GM21619 (cell line): Measurements from ENCODE around the gene PPBP.
"Not testable (repeated sequence)": the region's sequence is repeated elsewhere in the genome, so short reads cannot be mapped to it uniquely, and the experiment has no call there.

Experiments used
- ATAC-seq: cut with Tn5 transposase; IDR thresholded peaks from one replicate; pipeline ENCODE4 v1.9.1; 2021; ENCODE audit not compliant: unreplicated experiment

Gene PPBP

DNA sequence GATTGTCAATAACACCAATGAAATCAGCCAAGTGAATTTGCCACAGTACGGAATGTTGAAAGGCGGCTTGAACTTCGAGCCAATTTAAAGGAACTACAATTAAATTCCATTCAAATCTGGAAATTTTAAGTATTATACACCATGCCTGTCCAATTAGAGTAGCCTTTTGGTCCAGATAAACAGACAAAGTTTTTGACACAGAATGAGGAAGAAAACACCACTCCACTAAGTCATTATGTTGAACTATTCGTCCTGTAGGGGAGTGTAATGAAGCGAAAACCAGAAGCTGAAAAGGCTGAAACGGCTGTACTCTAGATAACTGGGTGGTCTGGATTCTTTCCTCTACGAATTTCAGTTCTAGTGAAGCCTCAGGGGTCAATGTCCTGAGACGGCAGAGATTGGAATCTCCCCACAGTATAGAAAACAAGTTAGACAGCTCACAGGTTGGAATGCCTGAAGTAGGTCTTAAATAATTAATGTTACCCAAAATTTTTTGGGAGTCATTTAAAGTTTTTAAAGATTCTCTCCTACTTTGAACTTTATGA, 37.5 kb downstream of the PPBP start:
- ATAC-seq, result not testable (repeated sequence)

DNA sequence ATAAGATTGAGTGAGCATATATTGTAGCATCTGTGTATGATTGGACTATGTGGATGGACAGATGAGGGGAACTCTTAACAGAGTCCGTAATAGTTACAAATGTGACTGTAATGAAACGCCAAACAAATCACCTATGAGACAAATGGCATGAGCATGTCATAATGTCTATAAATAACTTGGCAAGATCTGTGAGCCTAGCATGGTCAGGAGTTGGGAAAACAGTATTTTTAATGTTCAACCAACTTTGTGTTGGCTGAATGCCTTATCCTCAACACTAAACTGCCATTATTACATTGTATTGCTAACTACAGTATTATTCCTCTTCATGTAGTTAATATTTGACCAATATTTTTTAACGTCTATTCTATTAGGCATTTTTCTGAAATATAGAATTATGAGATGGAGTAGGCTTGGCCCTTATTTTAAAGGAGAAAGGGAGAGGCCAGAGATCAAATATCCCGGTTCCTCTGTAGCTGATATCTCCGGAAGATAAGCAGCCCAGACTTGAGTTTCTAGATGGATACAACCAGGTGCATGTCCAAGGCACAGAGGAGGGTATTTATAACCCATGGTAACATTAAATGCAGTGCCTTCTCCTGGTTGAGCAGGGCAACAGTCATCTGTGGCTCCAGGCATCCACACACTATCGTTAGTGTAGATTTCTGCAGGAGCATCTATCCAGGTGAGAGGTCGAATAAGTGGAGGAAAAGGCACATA, 38.8 kb downstream of the PPBP start:
- no peak for ATAC-seq

DNA sequence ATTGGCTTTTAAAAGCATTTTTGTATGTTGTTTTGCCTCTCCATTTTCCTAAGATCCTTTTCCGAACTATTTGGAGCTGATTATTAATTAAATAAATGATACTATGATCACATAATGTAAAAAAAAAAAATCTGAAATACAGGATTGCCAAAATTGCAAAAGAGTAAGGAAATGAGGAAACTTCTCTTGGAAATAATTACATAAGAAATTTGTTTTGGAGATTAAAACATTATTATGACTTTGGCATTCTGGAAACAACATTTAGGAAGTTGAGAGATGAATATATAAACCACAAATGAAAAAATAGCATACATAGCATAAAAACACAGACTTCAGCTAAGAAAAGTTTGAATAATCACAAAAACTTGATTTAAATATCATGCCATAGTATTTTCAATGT, 39.7 kb downstream of the PPBP start:
- ATAC-seq, result no peak

DNA sequence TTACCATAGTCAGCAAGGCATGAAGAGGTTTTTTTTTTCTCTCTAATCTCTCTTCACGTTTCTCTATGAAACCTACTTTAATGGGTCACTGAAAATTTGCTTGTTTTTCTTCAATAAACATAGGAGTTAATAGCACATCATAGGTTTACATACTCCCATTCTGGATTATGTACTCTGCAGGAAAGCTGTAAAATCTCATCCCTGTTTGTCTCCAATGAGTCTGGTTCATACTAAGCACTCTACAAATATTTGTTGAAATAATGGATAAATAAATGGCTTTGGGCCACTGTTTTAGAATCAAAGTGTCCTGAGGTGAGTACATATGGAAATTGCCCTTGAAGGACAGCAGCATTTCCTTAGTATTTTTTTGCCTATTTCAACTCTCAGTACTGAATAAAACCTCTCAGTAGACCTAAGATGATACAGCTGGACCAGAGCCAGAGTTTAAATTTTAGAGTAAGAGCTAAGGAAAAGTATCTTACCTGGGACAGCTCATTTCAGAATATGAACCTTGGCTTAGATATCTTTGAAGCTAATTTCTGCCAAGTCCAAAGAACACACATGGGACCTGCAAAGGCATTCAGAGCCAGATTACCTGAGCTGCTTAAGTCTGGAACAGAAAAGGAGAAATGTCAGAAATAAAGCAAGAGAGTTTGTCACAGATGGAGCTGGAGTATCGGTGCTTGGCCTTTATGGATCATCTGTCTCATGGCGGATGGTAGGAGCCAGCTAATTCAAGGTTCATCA, 40.6 kb downstream of the PPBP start:
- ATAC-seq, result no peak

DNA sequence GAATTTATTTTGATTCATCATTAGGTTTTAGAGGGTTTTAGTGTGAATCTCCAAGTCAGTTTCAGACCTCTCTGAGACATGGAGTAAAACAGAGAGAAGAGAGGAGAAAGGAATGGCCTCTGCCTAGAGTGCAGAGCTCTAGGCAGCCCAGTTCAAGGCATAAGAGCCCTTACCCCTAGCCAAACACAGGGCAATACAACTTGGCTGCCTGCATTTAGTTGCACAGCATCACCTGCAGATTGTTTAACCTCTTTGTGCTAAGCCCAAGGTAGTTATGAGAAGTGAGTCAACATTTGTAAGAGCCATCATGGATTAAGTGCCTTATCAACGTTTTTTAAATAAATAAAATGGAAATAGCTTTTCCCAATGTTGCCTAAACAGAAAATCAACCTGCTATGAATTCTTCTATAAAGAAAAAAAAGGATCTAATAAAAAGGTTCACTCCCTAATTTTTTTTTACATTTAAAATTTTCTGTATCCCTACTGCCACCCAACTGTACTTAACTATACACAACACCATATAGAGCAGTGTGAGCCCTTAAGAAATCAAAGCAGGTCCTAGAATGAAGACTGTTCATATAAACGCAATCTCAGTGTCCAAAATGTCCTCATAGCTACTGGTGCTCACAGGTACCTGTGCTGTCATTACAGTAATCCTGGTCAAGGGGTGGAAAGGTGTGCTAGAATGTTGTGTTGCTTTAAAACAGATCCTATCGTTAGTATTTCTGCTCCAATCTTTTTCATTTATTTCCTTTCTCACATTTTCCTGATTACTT, 42.1 kb downstream of the PPBP start:
- no peak for ATAC-seq

DNA sequence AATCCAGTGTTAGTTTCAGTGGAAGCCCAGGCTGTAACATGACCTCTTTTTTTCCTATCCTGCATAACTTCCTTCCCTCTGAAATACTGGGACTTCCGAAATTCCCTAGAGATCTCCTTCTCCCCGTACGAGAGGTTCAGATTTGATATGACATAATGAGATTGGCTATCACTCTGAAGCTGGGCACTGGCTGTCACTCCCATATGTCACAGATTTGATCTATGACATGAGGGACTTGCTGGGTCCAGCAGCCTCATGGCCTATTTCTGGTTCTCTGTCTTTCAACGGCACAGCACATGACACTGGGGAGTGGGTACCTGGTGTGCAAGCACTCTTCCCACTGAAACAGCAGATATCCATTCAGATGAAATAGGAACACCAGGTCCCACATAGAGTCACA, 42.9 kb downstream of the PPBP start:
- ATAC-seq, result no peak

DNA sequence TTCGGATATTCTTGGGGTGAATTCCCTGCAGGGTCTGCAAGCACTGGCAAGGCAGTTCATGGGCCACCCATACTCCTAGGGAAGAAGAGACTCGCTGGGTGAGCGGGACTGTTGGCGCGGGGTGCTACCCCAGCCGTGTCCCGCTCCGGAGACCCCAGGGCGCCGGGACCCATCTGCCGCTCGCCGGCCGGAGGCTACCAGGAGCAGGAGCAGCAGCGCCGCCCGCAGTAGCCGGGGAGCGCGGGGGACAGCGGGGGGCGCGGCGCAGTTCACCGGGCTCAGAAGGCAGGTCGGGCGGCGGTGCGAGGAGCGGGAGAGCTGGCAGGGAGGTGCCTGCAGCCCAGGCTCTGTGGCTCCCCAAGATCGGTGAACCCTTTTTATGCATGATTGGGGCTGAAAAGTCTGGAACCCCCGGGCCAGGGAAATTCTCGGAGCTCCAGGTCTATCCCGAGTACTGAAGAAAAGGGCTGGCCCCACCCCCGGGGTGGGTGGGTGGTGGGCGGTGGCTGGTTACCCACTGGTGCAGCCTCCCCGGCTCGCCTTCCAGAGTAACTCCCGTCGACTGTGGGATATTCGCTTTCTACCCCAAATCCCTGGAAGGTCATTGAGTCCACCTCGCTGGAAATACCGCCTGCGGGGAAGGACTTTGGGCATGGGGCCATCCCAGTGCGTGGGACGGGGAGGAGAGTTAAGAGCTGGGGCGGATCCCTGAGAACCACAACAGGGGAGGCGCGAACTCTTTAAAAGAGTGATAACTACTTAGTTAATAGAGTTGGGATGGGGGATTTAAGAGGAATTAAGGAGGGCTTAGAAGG, 43.7 kb downstream of the PPBP start:
- no peak for ATAC-seq

DNA sequence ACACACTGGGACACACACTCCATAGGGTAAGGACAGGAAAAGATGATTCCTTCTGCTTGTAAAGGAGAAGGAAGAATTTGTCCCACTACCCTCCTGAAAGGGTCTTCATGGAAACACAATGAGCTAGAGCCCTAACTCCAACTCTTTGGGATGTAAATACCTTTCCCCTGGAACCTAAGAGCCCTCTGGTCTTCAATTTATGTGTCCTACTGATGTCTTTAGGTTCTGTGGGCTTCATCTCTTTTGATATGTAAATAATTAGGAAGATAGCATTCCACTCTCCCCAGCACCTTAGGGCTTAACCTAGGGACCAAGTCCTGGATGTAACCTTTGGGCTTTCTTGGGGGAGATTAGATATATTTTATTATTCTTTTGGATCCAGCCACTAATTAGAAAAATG, 44.4 kb downstream of the PPBP start:
- ATAC-seq, result no peak

DNA sequence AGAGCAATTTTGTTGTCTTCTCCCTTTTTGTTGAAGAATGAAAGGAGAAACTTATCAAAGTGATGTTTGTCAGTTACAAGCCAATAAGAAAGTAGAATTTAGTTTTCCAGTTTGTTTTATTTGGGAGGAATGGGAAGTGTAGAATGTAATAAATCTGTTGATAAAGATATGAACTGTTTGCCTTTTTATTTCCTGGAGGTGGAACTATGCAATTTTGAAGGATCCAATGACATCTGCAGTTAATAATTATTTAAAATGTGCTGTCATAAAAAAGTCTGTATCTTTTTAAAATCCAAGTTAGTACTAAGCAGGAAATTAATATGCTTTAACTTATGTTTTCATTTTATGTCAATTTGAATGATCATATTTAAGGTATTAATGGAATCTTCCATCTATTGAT, 51.0 kb downstream of the PPBP start:
- ATAC-seq, result no peak
